B cell (primary cell): ENCODE results near the gene VPS51. TPM values are rescaled to one million over a fixed set of nuclear protein-coding genes. Genes with fewer than 3 reads are reported as not detected.

Experiments
- ATAC-seq: fragments of 200-7000 bp; cut with Tn5 transposase; one replicate; pipeline ENCODE4 v1.10.0; 2021; ENCODE audit warnings: low read depth, mild to moderate bottlenecking, moderate number of reproducible peaks, moderate library complexity
- CTCF ChIA-PET: fragments of 350-600 bp; sonication (Branson Sonifier 250); formaldehyde crosslinking; loops from one replicate; lab custom pipeline; 2021; ENCODE audit warnings: antibody characterized with exemption, inconsistent platforms; lab: Charles Lee
- POLR2A ChIA-PET: fragments of 350-600 bp; sonication (Branson Sonifier 250); formaldehyde crosslinking; loops from one replicate; lab custom pipeline; 2021; ENCODE audit warnings: antibody characterized with exemption; lab: Charles Lee
- DNase-seq: peaks from one replicate; pipeline ENCODE4 v3.0.0; 2013
- H2AFZ ChIP-seq: 2 replicates; pipeline ENCODE4 v1.6.1; 2012; ENCODE audit warnings: mild to moderate bottlenecking, low read depth, low read length; ENCODE audit not compliant: insufficient read depth, poor library complexity, severe bottlenecking
- H3K27ac ChIP-seq, 2 donors: 1 replicate in 1 of 2; 2 replicates in 1 of 2; pipeline ENCODE4 v1.5.1; 2012 to 2013; ENCODE audit warnings: low read length in 2 of 2, mild to moderate bottlenecking in 2 of 2, moderate library complexity in 1 of 2
- H3K27me3 ChIP-seq, 4 experiments: fragments of 200-600 bp in 1 of 4; sonication (generic) in 1 of 4; replicated peaks in 1 of 4; 1 replicate in 2 of 4; 2 replicates in 2 of 4; pipeline versions ENCODE4 v1.6.1 to v1.7.0; 2013 to 2016; ENCODE audit warnings: low read length in 3 of 4, mild to moderate bottlenecking in 2 of 4, mixed read lengths in 1 of 4, moderate library complexity in 1 of 4; ENCODE audit not compliant: insufficient read depth in 4 of 4, control insufficient read depth in 3 of 4; ENCODE audit errors: control extremely low read depth in 1 of 4
- H3K36me3 ChIP-seq, 2 experiments: replicated peaks in 1 of 2; 1 replicate in 1 of 2; 2 replicates in 1 of 2; pipeline versions ENCODE4 v1.6.1 to v1.7.1; 2013; ENCODE audit warnings: low read length in 1 of 2; ENCODE audit not compliant: insufficient read depth in 2 of 2, control insufficient read depth in 1 of 2; ENCODE audit errors: control extremely low read depth in 1 of 2, extremely low read depth in 1 of 2
- H3K4me1 ChIP-seq, 2 donors: fragments of 200-600 bp in 1 of 2; sonication (generic) in 1 of 2; 1 replicate in 1 of 2; 2 replicates in 1 of 2; pipeline versions ENCODE4 v1.5.1 to v1.6.1; 2013 to 2017; ENCODE audit warnings: low read length in 2 of 2; ENCODE audit not compliant: control insufficient read depth in 2 of 2, insufficient read depth in 2 of 2
- H3K4me2 ChIP-seq: replicated peaks from 2 replicates; pipeline ENCODE3; 2012; ENCODE audit warnings: mild to moderate bottlenecking, low read depth, low read length; ENCODE audit not compliant: poor library complexity, severe bottlenecking
- H3K4me3 ChIP-seq, 5 experiments: fragments of 200-600 bp in 1 of 5; sonication (generic) in 1 of 5; 1 replicate in 3 of 5; 2 replicates in 2 of 5; pipeline versions ENCODE4 v1.5.1 to v1.7.0; 2011 to 2016; ENCODE audit warnings: low read length in 4 of 5, mild to moderate bottlenecking in 4 of 5, low read depth in 2 of 5, control low read depth in 1 of 5, moderate library complexity in 1 of 5; ENCODE audit not compliant: insufficient read depth in 1 of 5; ENCODE audit errors: control extremely low read depth in 1 of 5, extremely low read depth in 1 of 5
- H3K79me2 ChIP-seq: fragments of 200-600 bp; sonication (generic); one replicate; pipeline ENCODE4 v1.6.0; 2016; ENCODE audit warnings: low read length; ENCODE audit not compliant: control insufficient read depth, insufficient read depth
- H3K9ac ChIP-seq: fragments of 200-600 bp; sonication (generic); 2 replicates; pipeline ENCODE4 v1.6.1; 2017; ENCODE audit warnings: mild to moderate bottlenecking, low read length, moderate library complexity
- H3K9me3 ChIP-seq, 3 donors: one replicate each; pipeline versions ENCODE4 v1.6.1 to v1.7.1; 2013; ENCODE audit warnings: low read length in 2 of 3; ENCODE audit not compliant: control insufficient read depth in 2 of 3, insufficient read depth in 1 of 3; ENCODE audit errors: control extremely low read depth in 1 of 3
- H4K20me1 ChIP-seq: 2 replicates; pipeline ENCODE4 v1.6.0; 2012; ENCODE audit warnings: mild to moderate bottlenecking, low read length; ENCODE audit not compliant: insufficient read depth, control insufficient read depth, poor library complexity, severe bottlenecking
- H3K27ac Mint-ChIP-seq: one replicate; pipeline ENCODE4 v1.8.0; 2021; ENCODE audit warnings: mixed read lengths
- H3K27me3 Mint-ChIP-seq: one replicate; pipeline ENCODE4 v1.8.0; 2021; ENCODE audit warnings: mixed read lengths
- H3K4me1 Mint-ChIP-seq: one replicate; pipeline ENCODE4 v1.8.0; 2021; ENCODE audit warnings: mixed read lengths
- H3K4me3 Mint-ChIP-seq: one replicate; pipeline ENCODE4 v1.8.0; 2021; ENCODE audit warnings: mixed read lengths
- H3K9me3 Mint-ChIP-seq: one replicate; pipeline ENCODE4 v1.8.0; 2022; ENCODE audit warnings: mixed read lengths; ENCODE audit not compliant: insufficient read depth
- EZH2 ChIP-seq: IDR thresholded peaks from 2 replicates; pipeline ENCODE4 v1.6.1; 2012; ENCODE audit warnings: borderline replicate concordance, low read depth, mild to moderate bottlenecking, moderate library complexity, low read length; ENCODE audit not compliant: insufficient read depth, poor library complexity, severe bottlenecking
- WGBS: methylation state at CpG from one replicate; pipeline ENCODE4 v1.1.5; 2013; ENCODE audit warnings: missing lambda C conversion rate; ENCODE audit not compliant: insufficient coverage; 5-methylcytosine and 5-hydroxymethylcytosine counted together
- intact Hi-C: fragments of 100-400 bp; cut with micrococcal nuclease; formaldehyde crosslinking; loops from one replicate; pipeline ENCODE4 v1.10.0; 2022
- polyA plus RNA-seq: library from polyadenylated mRNA; depleted of rRNA; stranded (reverse); fragments of >200 nt; gene quantifications from 2 replicates; pipeline ENCODE4 v1.2.3, GENCODE V29; 2012
- total RNA-seq, 2 donors: library from RNA; stranded (reverse); fragments of 120-200 nt in 1 of 2; gene quantifications; 1 replicate in 1 of 2; 2 replicates in 1 of 2; pipeline versions ENCODE4 v1.2.3 to v1.2.4, GENCODE V29; 2013 to 2022
- TF ChIP-seq, protein P1 (sequence below): fragments of 200-600 bp; IDR thresholded peaks from one replicate; pipeline ENCODE4 v1.8.0; 2022; ENCODE audit warnings: antibody characterized with exemption, mild to moderate bottlenecking

VPS51 gene
- total and polyA plus RNA-seq, 2 donors (not counting 1 experiment from before 2014, with no cell fraction given): 206 to 223 TPM

DNA sequence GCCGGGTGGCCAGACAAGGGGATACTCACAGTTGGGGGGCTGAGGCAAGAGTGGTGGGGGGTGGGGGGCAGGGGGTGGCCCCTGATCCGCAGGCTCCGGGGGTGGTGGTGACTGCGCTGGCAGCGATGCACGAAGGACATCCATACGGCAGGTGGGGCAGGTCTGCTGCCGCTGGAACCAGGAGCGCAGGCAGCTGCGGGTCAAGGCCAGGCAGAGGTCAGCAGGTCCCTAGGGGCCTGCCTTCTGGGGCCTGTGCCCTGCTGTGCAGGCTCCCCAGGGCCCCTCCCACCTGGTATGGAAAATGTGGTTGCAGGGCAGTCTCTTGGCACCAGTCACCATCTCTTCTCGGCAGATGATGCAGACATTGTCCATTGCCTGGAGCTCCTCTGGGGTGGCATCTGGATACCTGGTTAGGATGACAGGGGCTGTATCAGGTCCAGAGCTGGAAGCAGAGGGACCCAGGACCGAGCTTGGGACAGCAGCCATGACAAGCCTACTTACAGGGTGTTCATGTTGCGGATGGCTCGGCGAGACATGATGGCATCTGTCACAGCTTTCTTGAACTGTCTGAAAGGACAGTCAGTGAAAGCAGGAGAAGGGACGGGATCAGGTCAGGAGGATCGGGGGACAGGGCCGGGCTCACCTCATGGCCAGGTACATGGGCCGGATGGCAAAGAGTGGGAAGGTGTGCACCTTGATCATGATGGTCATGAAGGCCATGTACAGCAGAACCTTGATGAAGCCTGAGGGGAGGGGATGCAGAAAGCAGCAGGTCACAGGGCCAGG lies 34.8 kb downstream of the VPS51 start:
- Mint-ChIP-seq H3K4me1 (peaks cover 57% of the 10 kb centered on the region), H3K27ac (peak overlapping the region; percentile 99), H3K27me3 (no peaks in the 10 kb centered on the region), H3K9me3 (no peaks in the 10 kb centered on the region), H3K4me3 (peak overlapping the region; percentile 97)
- ChIA-PET CTCF (interaction anchor here (0.6 to 7.5 kb wide), 9 partner anchors 9 to 283 kb away, joined by 3 to 64 read pairs (median 9); partner anchors contain the start of genes CAPN1, FAU, MRPL49 and TM7SF2), POLR2A (interaction anchor here (1.4 to 8.8 kb wide), 2 partner anchors 11 to 19 kb away, joined by 8 to 160 read pairs; partner anchors contain the start of genes FAU, MRPL49, TM7SF2 and ZNHIT2)
- WGBS: 52% methylated on average over 18 of the region's 19 CpGs
- H4K20me1 ChIP-seq: peaks cover 82% of the 10 kb centered on the region
- H3K9me3 ChIP-seq: no peaks in the 10 kb centered on the region
- intact Hi-C loops: loop anchor here (5.0 kb wide), 2 partner anchors 89 to 486 kb away; partner anchors contain the start of genes PCNX3 and SAC3D1
- H3K4me2 ChIP-seq: peak overlapping the region; percentile 89
- H3K27me3 ChIP-seq: no peaks in the 10 kb centered on the region
- H3K36me3 ChIP-seq: peaks cover 3 to 65% of the 10 kb centered on the region in 2 experiments
- peak overlapping the region; percentile 22 to 99 for H3K27ac ChIP-seq
- H3K79me2 ChIP-seq: peaks cover 65% of the 10 kb centered on the region
- peak overlapping the region in 1 of 5 experiments; percentile 99 for H3K4me3 ChIP-seq
- H2AFZ ChIP-seq: no peak overlapping the region
- TF ChIP-seq, protein P1, sequence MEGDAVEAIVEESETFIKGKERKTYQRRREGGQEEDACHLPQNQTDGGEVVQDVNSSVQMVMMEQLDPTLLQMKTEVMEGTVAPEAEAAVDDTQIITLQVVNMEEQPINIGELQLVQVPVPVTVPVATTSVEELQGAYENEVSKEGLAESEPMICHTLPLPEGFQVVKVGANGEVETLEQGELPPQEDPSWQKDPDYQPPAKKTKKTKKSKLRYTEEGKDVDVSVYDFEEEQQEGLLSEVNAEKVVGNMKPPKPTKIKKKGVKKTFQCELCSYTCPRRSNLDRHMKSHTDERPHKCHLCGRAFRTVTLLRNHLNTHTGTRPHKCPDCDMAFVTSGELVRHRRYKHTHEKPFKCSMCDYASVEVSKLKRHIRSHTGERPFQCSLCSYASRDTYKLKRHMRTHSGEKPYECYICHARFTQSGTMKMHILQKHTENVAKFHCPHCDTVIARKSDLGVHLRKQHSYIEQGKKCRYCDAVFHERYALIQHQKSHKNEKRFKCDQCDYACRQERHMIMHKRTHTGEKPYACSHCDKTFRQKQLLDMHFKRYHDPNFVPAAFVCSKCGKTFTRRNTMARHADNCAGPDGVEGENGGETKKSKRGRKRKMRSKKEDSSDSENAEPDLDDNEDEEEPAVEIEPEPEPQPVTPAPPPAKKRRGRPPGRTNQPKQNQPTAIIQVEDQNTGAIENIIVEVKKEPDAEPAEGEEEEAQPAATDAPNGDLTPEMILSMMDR: no peak
- no peak for TF ChIP-seq EZH2
- DNase-seq (peak; percentile 27), ATAC-seq (no peak)
- H3K4me1 ChIP-seq: peaks cover 38 to 66% of the 10 kb centered on the region in 2 donors
- peak overlapping the region; percentile 99 for H3K9ac ChIP-seq
